GM20000 (cell line): ENCODE data around the gene GRM6.

Experiments used
- DNase-seq: peaks from one replicate; pipeline ENCODE4 v3.0.0; 2012; ENCODE audit warnings: low spot score
- CTCF ChIP-seq: IDR thresholded peaks from 2 replicates; pipeline ENCODE4 v1.5.1; 2012; ENCODE audit warnings: mild to moderate bottlenecking, control low read depth; ENCODE audit errors: extremely low read depth, missing control alignments

The GRM6 gene

GRCh38 chr5:178994580-178995340 is at the start of gene GRM6:
Gene GRM6, minus strand, starts transcription at chr5:178995320. Its CDS starts 376 bp downstream, at chr5:178994944.
- DNase-seq = no peak
- no peak for TF ChIP-seq CTCF

- no peak for DNase-seq
- no peak for TF ChIP-seq CTCF
Measured at GRCh38 chr5:179044765-179045164, 49.6 kb upstream of the GRM6 start.

GRCh38 chr5:179033004-179033580 is 38.0 kb upstream of the GRM6 start:
- no peak for TF ChIP-seq CTCF
- DNase-seq = no peak

GRCh38 chr5:179023528-179024189 is 28.5 kb upstream of the GRM6 start, which contains the start of gene ZNF879:
Gene ZNF879, plus strand, starts transcription at chr5:179023804. Its CDS starts 1,201 bp downstream, at chr5:179025005.
- peak; percentile 65 for DNase-seq
- TF ChIP-seq CTCF = no peak

- DNase-seq = no peak
- no peak for TF ChIP-seq CTCF
Measured at GRCh38 chr5:179008667-179009066, 13.5 kb upstream of the GRM6 start.

- TF ChIP-seq CTCF = no peak
- no peak for DNase-seq
Measured at GRCh38 chr5:179006564-179006963, 11.4 kb upstream of the GRM6 start.

GRCh38 chr5:178998441-178998840 is 3.3 kb upstream of the GRM6 start:
- DNase-seq = no peak
- TF ChIP-seq CTCF = no peak
